PC-3 (cell line): ENCODE measurements around the gene SLC6A16. TPM values are rescaled to one million over a fixed set of nuclear protein-coding genes. Genes with fewer than 3 reads are reported as not detected.
"Not testable (repeated sequence)": the region's sequence is repeated elsewhere in the genome, so short reads cannot be mapped to it uniquely, and the experiment has no call there.

Source experiments
- ATAC-seq: fragments of 200-7000 bp; cut with Tn5 transposase; 2 replicates; pipeline ENCODE4 v1.9.1; 2020; ENCODE audit warnings: mild to moderate bottlenecking, moderate library complexity
- BruUV-seq: library from RNA; stranded (reverse); fragments of 400-500 nt; replicated peaks from 2 replicates; lab custom pipeline; 2021; lab: Mats Ljungman, UMichigan
- CTCF ChIA-PET: fragments of 300-600 bp; sonication (Branson Sonifier 250); formaldehyde crosslinking; loops from one replicate; lab custom pipeline; 2022; ENCODE audit warnings: antibody characterized with exemption; lab: Charles Lee
- POLR2A ChIA-PET: fragments of 300-600 bp; sonication (Branson Sonifier 250); formaldehyde crosslinking; loops from one replicate; lab custom pipeline; 2022; ENCODE audit warnings: antibody characterized with exemption; ENCODE audit not compliant: unreplicated experiment; lab: Charles Lee
- DNase-seq: peaks from one replicate; pipeline ENCODE4 v3.0.0-alpha.2; 2015
- H2AFZ ChIP-seq: fragments of 300-600 bp; sonication (generic); 2 replicates; pipeline ENCODE4 v1.6.0; 2016; ENCODE audit warnings: antibody characterized with exemption, low read length
- H3F3A ChIP-seq: fragments of 300-600 bp; sonication (generic); one replicate; pipeline ENCODE4 v1.6.0; 2017; ENCODE audit warnings: antibody characterized with exemption, low read length, control low read depth, mild to moderate bottlenecking; ENCODE audit not compliant: unreplicated experiment
- H3K27ac ChIP-seq: fragments of 300-600 bp; sonication (generic); 2 replicates; pipeline ENCODE4 v1.5.1; 2016; ENCODE audit warnings: mild to moderate bottlenecking, low read length
- H3K27me3 ChIP-seq: fragments of 300-600 bp; sonication (generic); 2 replicates; pipeline ENCODE4 v1.6.1; 2016; ENCODE audit warnings: low read length, mixed read lengths
- H3K36me3 ChIP-seq: fragments of 300-600 bp; sonication (generic); 2 replicates; pipeline ENCODE4 v1.6.1; 2016; ENCODE audit warnings: low read depth, mixed run types, low read length, mixed read lengths
- H3K4me1 ChIP-seq: fragments of 300-600 bp; sonication (generic); 2 replicates; pipeline ENCODE4 v1.5.1; 2016; ENCODE audit warnings: low read length; ENCODE audit not compliant: insufficient read depth
- H3K4me2 ChIP-seq: fragments of 300-600 bp; sonication (generic); 2 replicates; pipeline ENCODE4 v1.6.0; 2016; ENCODE audit warnings: low read length
- H3K4me3 ChIP-seq: fragments of 300-600 bp; sonication (generic); 2 replicates; pipeline ENCODE4 v1.5.1; 2016; ENCODE audit warnings: mild to moderate bottlenecking, low read length, mixed read lengths
- H3K79me2 ChIP-seq: fragments of 300-600 bp; sonication (generic); 2 replicates; pipeline ENCODE4 v1.6.1; 2017; ENCODE audit warnings: low read length, mixed read lengths
- H3K9ac ChIP-seq: fragments of 300-600 bp; sonication (generic); 2 replicates; pipeline ENCODE4 v1.6.0; 2016; ENCODE audit warnings: mild to moderate bottlenecking, low read length
- H3K9me2 ChIP-seq: fragments of 300-600 bp; sonication (generic); replicated peaks from 2 replicates; pipeline ENCODE4 v1.6.1; 2016; ENCODE audit warnings: mixed run types, low read length, mixed read lengths
- H3K9me3 ChIP-seq: fragments of 300-600 bp; sonication (generic); 2 replicates; pipeline ENCODE4 v1.6.1; 2016; ENCODE audit warnings: low read length, mixed read lengths
- H4K20me1 ChIP-seq: fragments of 300-600 bp; sonication (generic); 2 replicates; pipeline ENCODE4 v1.6.1; 2016; ENCODE audit warnings: low read length, mixed read lengths
- CTCF ChIP-seq: fragments of 300-600 bp; sonication (generic); conservative IDR thresholded peaks from 2 replicates; pipeline ENCODE4 v1.5.1; 2017; ENCODE audit warnings: antibody characterized with exemption, low read depth, mild to moderate bottlenecking, low read length
- EZH2 ChIP-seq: fragments of 300-600 bp; sonication (generic); IDR thresholded peaks from one replicate; pipeline ENCODE4 v1.6.1; 2017; ENCODE audit warnings: antibody characterized with exemption, mild to moderate bottlenecking, low read length; ENCODE audit not compliant: unreplicated experiment
- EZH2phosphoT487 ChIP-seq: fragments of 300-600 bp; sonication (generic); IDR thresholded peaks from 2 replicates; pipeline ENCODE4 v1.6.1; 2018; ENCODE audit warnings: mild to moderate bottlenecking, antibody characterized with exemption, low read length, borderline replicate concordance
- intact Hi-C: fragments of 100-400 bp; cut with micrococcal nuclease; formaldehyde crosslinking; loops from 2 replicates; pipeline ENCODE4 v1.9.0; 2023
- total RNA-seq: library from RNA; depleted of rRNA; stranded (reverse); fragments of >200 nt; gene quantifications from 2 replicates; pipeline ENCODE4 v1.2.3, GENCODE V29; 2014

SLC6A16 gene
- total RNA-seq, 1 experiment from 2014 or later = not detected

- Histone ChIP-seq H3F3A (no peaks in the 10 kb centered on the region), H3K4me2 (peak overlapping the region; percentile 80), H3K27me3 (peaks cover 2% of the 10 kb centered on the region; the same call in 1 of the 2 replicates), H3K9me2 (no peaks in the 10 kb centered on the region), H3K27ac (no peak overlapping the region), H3K9ac (no peak overlapping the region), H3K36me3 (no peaks in the 10 kb centered on the region), H3K9me3 (no peaks in the 10 kb centered on the region), H4K20me1 (no peaks in the 10 kb centered on the region), H3K4me3 (peak overlapping the region; percentile 52; the same call in 1 of the 2 replicates), H3K4me1 (no peaks in the 10 kb centered on the region), H3K79me2 (no peaks in the 10 kb centered on the region), H2AFZ (peak overlapping the region; percentile 85)
- TF ChIP-seq CTCF = peak; percentile 99
- TF ChIP-seq EZH2phosphoT487 = no peak
- TF ChIP-seq EZH2 = no peak
- intact Hi-C loops = loop anchor here (2.0 kb wide), 1 partner anchor 75 kb away; no protein-coding TSS in a partner anchor
- POLR2A ChIA-PET = no interaction called here
- DNase-seq (peak; percentile 83), ATAC-seq (peak; percentile 100)
- CTCF ChIA-PET = no interaction called here
- BruUV-seq = no TSS peak
Observed at GRCh38 chr19:49301165-49301865, 23.7 kb downstream of the SLC6A16 start.

GRCh38 chr19:49298653-49299052 is 26.3 kb downstream of the SLC6A16 start:
- H2AFZ ChIP-seq, H3K79me2 ChIP-seq, H3K4me2 ChIP-seq, H3K4me3 ChIP-seq, DNase-seq, BruUV-seq, ATAC-seq, H3K27ac ChIP-seq, intact Hi-C loops, H3K36me3 ChIP-seq, H3K4me1 ChIP-seq, H3K9me2 ChIP-seq, H3K9me3 ChIP-seq, H4K20me1 ChIP-seq, H3K9ac ChIP-seq, H3F3A ChIP-seq: not testable (repeated sequence)
- ChIA-PET CTCF (interaction anchor here (0.5 kb wide), 1 partner anchor 16 kb away, joined by 3 read pairs; no protein-coding TSS in a partner anchor), POLR2A (interaction anchor here (0.6 kb wide), 1 partner anchor 138 kb away, joined by 4 read pairs; no protein-coding TSS in a partner anchor)
- peaks cover 16% of the 10 kb centered on the region for H3K27me3 ChIP-seq

GRCh38 chr19:49297403-49297802 is 27.6 kb downstream of the SLC6A16 start:
- intact Hi-C loops = no loop called here
- Histone ChIP-seq H3K4me1 (no peaks in the 10 kb centered on the region), H2AFZ (no peak overlapping the region), H3K9me3 (no peaks in the 10 kb centered on the region), H3K9me2 (no peaks in the 10 kb centered on the region), H3K9ac (no peak overlapping the region), H3F3A (no peaks in the 10 kb centered on the region), H3K4me3 (no peak overlapping the region), H3K27ac (no peak overlapping the region), H3K79me2 (no peaks in the 10 kb centered on the region), H3K27me3 (peaks cover 16% of the 10 kb centered on the region), H3K36me3 (no peaks in the 10 kb centered on the region), H4K20me1 (no peaks in the 10 kb centered on the region), H3K4me2 (no peak overlapping the region)
- DNase-seq = no peak
- ChIA-PET POLR2A (no interaction called here), CTCF (no interaction called here)
- no peak for ATAC-seq
- TF ChIP-seq CTCF = no peak
- TF ChIP-seq EZH2 = no peak
- no peak for TF ChIP-seq EZH2phosphoT487
- BruUV-seq = no TSS peak
